HepG2 (cell line): ENCODE results near the gene RASSF6. TPM values are rescaled to one million over a fixed set of nuclear protein-coding genes. Genes with fewer than 3 reads are reported as not detected.

ENCODE experiments used
- ATAC-seq: fragments of 200-7000 bp; cut with Tn5 transposase; 3 replicates; pipeline ENCODE4 v1.9.1; 2020; ENCODE audit warnings: mild to moderate bottlenecking, moderate library complexity
- BruUV-seq: library from RNA; stranded (reverse); fragments of 400-500 nt; replicated peaks from 2 replicates; lab custom pipeline; 2021; lab: Mats Ljungman, UMichigan
- CTCF ChIA-PET: fragments of 300-600 bp; formaldehyde crosslinking; extraction: SDS; loops from one replicate; lab custom pipeline; 2021; ENCODE audit warnings: low total read pairs, inconsistent platforms, low intra/inter-chr PET ratio; lab: Yijun Ruan, JAX
- POLR2A ChIA-PET: fragments of 350-600 bp; sonication (Branson Sonifier 250); formaldehyde crosslinking; loops from one replicate; lab custom pipeline; 2020; ENCODE audit warnings: antibody characterized with exemption, inconsistent platforms; lab: Yijun Ruan, JAX
- DNase-seq: peaks from one replicate; pipeline ENCODE4 v3.0.0-alpha.2; 2015; ENCODE audit warnings: low spot score
- FAIRE-seq: peaks from 3 replicates; lab custom pipeline; 2011; peaks lifted over from hg19 to GRCh38; lab: Jason Lieb, UNC
- H2AFZ ChIP-seq: one replicate; pipeline ENCODE4 v1.6.1; 2011; ENCODE audit warnings: low read length, inconsistent platforms
- H3K27ac ChIP-seq: fragments of 300-600 bp; 3 replicates; pipeline ENCODE4 v1.8.0; 2011; ENCODE audit warnings: mixed run types, mild to moderate bottlenecking, mixed read lengths, low read length, inconsistent platforms; ENCODE audit not compliant: insufficient read depth; ENCODE audit errors: extremely low read length
- H3K27me3 ChIP-seq, 2 experiments: fragments of 200-600 bp in 1 of 2; 2 replicates in 1 of 2; 3 replicates in 1 of 2; pipeline versions ENCODE4 v1.6.0 to v1.8.0; 2011; ENCODE audit warnings: low read length in 2 of 2, mild to moderate bottlenecking in 2 of 2, moderate library complexity in 2 of 2, inconsistent platforms in 1 of 2; ENCODE audit not compliant: insufficient read depth in 2 of 2, control insufficient read depth in 1 of 2
- H3K36me3 ChIP-seq, 2 experiments: fragments of 200-600 bp in 1 of 2; replicated peaks in 1 of 2; 2 replicates in 1 of 2; 3 replicates in 1 of 2; pipeline versions ENCODE4 v1.5.1 to v1.8.0; 2011; ENCODE audit warnings: low read length in 2 of 2, inconsistent platforms in 1 of 2; ENCODE audit not compliant: insufficient read depth in 2 of 2, control insufficient read depth in 1 of 2
- H3K4me1 ChIP-seq: 2 replicates; pipeline ENCODE4 v1.5.1; 2012; ENCODE audit warnings: low read length, inconsistent platforms; ENCODE audit not compliant: insufficient read depth
- H3K4me2 ChIP-seq: 2 replicates; pipeline ENCODE4 v1.6.0; 2011; ENCODE audit warnings: low read depth, low read length, inconsistent platforms
- H3K4me3 ChIP-seq, 3 experiments: fragments of 200-600 bp in 1 of 3; sonication (generic), shearing (Covaris generic) in 1 of 3; replicated peaks in 1 of 3; 2 replicates each; pipeline ENCODE4 v1.5.1; 2011 to 2016; ENCODE audit warnings: low read length in 3 of 3, inconsistent platforms in 2 of 3, low read depth in 2 of 3, mild to moderate bottlenecking in 2 of 3, control low read depth in 1 of 3, mixed read lengths in 1 of 3; ENCODE audit not compliant: insufficient read depth in 1 of 3
- H3K79me2 ChIP-seq: one replicate; pipeline ENCODE4 v1.6.1; 2011; ENCODE audit warnings: low read length, inconsistent platforms; ENCODE audit not compliant: insufficient read depth
- H3K9ac ChIP-seq: 2 replicates; pipeline ENCODE4 v1.6.0; 2011; ENCODE audit warnings: mild to moderate bottlenecking, low read depth, low read length, inconsistent platforms; ENCODE audit not compliant: insufficient read depth
- H3K9me3 ChIP-seq: 2 replicates; pipeline ENCODE4 v1.5.1; 2012; ENCODE audit warnings: mild to moderate bottlenecking, low read length
- H4K20me1 ChIP-seq: 2 replicates; pipeline ENCODE4 v1.6.0; 2011; ENCODE audit warnings: inconsistent platforms, mild to moderate bottlenecking, low read length, moderate library complexity; ENCODE audit not compliant: insufficient read depth
- CTCF ChIP-seq: sonication (generic); formaldehyde crosslinking; IDR thresholded peaks from 2 replicates; pipeline ENCODE4 v1.5.0; 2020; ENCODE audit warnings: mild to moderate bottlenecking, missing genetic modification reagents, moderate library complexity
- EP300 ChIP-seq, 3 experiments: sonication (generic) in 1 of 3; formaldehyde crosslinking in 1 of 3; IDR thresholded peaks; 2 replicates each; pipeline versions ENCODE4 v1.5.1 to v1.6.1; 2011 to 2020; ENCODE audit warnings: low read depth in 2 of 3, low read length in 2 of 3, borderline replicate concordance in 1 of 3, improper control_type of control experiment in 1 of 3, mild to moderate bottlenecking in 1 of 3, missing genetic modification reagents in 1 of 3, moderate library complexity in 1 of 3
- MAFK ChIP-seq, 2 experiments: IDR thresholded peaks in 1 of 2; conservative IDR thresholded peaks in 1 of 2; 2 replicates each; pipeline ENCODE4 v1.6.1; 2011; ENCODE audit warnings: improper control_type of control experiment in 2 of 2, low read length in 2 of 2
- SMC3 ChIP-seq: IDR thresholded peaks from 2 replicates; pipeline ENCODE4 v1.6.1; 2011; ENCODE audit warnings: low read length, improper control_type of control experiment
- TEAD3 ChIP-seq: optimal IDR thresholded peaks from 2 replicates; pipeline ENCODE3; 2016; ENCODE audit warnings: borderline replicate concordance
- ZMYM3 ChIP-seq: sonication (generic); formaldehyde crosslinking; IDR thresholded peaks from 2 replicates; pipeline ENCODE4 v1.5.1; 2020; ENCODE audit warnings: mild to moderate bottlenecking, missing genetic modification reagents
- ZNF740 ChIP-seq: sonication (generic); formaldehyde crosslinking; IDR thresholded peaks from 2 replicates; pipeline ENCODE4 v1.4.0; 2020; ENCODE audit warnings: missing genetic modification reagents
- WGBS: methylation state at CpG from one replicate; pipeline ENCODE4 v1.1.6; 2017; ENCODE audit warnings: low lambda C conversion rate; 5-methylcytosine and 5-hydroxymethylcytosine counted together
- in situ Hi-C: cut with HindIII; loops from 2 replicates; pipeline ENCODE4 v1.10.0; 2017; ENCODE audit warnings: low pct_unique_long_range_greater_than_20kb; ENCODE audit not compliant: extremely low pct_ligation_motif_present
- intact Hi-C: fragments of 100-400 bp; cut with micrococcal nuclease; formaldehyde crosslinking; loops from one replicate; pipeline ENCODE4 v1.10.0; 2022; ENCODE audit not compliant: unreplicated experiment
- polyA plus RNA-seq, 8 experiments: library from polyadenylated mRNA; depleted of rRNA in 3 of 8; stranded (reverse) in 7 of 8; unstranded in 1 of 8; fragments of >200 nt; fragmentation: Illumina TruSeq in 4 of 8; extraction: Trizol in 4 of 8; gene quantifications; 2 replicates each; pipeline versions ENCODE4 v1.2.1 to v1.2.3, GENCODE V29; 2011 to 2016; ENCODE audit warnings: low read depth in 4 of 8, missing spikeins in 1 of 8, mixed read lengths in 1 of 8; ENCODE audit not compliant: insufficient read depth in 1 of 8
- total RNA-seq, 5 experiments: library from RNA; depleted of rRNA; stranded (reverse); fragments of >200 nt; fragmentation: Illumina TruSeq; extraction: Trizol; gene quantifications; 2 replicates each; pipeline ENCODE4 v1.2.3, GENCODE V29; 2016; ENCODE audit warnings: low read depth in 1 of 5

RASSF6 gene
- total and polyA plus RNA-seq, 2 of the 13 experiments (the other 11 are each of a cell fraction or from before 2014, with no cell fraction given): 0.03 to 0.11 TPM

DNA sequence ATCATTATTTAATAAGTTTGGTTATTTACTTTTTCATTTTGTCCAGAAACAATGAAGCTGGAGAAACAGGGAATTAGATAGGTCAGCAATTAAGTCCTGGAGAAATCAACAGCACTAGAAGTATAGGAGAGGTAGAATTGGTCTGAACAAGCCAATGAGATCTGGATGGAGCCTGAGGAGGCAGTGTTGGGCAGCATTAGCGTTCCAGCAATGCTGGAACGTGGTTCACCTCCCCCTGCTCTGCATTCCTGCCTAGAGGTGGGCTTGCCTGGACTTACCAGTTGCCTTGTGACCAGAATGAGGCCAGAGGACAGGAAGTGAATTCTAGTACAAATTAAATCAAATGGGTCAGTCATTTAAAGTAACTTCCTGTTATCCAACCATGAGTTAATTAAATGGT is 4.6 kb downstream of the RASSF6 start:
- DNase-seq (peak; percentile 41), ATAC-seq (peak; percentile 89), FAIRE-seq (peak; percentile 56)
- POLR2A ChIA-PET: no interaction called here
- no peak overlapping the region for H3K27ac ChIP-seq
- peaks cover 24% of the 10 kb centered on the region for H3K4me1 ChIP-seq
- no TSS peak for BruUV-seq
- intact Hi-C loops: loop anchor here (2.0 kb wide), 1 partner anchor 23 kb away; no protein-coding TSS in a partner anchor
- WGBS: 8% methylated on average over 2 of the region's 2 CpGs
- no peaks in the 10 kb centered on the region for H3K79me2 ChIP-seq
- in situ Hi-C loops: no loop called here
- no peaks in the 10 kb centered on the region for H4K20me1 ChIP-seq
- H3K9ac ChIP-seq: no peak overlapping the region
- no peak overlapping the region for H2AFZ ChIP-seq
- H3K9me3 ChIP-seq: no peaks in the 10 kb centered on the region
- H3K36me3 ChIP-seq: no peaks in the 10 kb centered on the region
- H3K4me2 ChIP-seq: no peak overlapping the region
- peak; percentile 87 for TF ChIP-seq TEAD3 (CRISPR knock-in tag)
- TF ChIP-seq ZMYM3 (CRISPR knock-in tag): no peak
- no peak for TF ChIP-seq ZNF740
- TF ChIP-seq SMC3: no peak
- peak; percentile 38 to 48; a peak in 3 of 4 replicates for TF ChIP-seq MAFK (conservative IDR thresholded peaks at IDR 0.05 in 1 of 2, IDR thresholded peaks at IDR 0.05 in 1 of 2; ENCODE audit: low read length in 2 of 2)
- TF ChIP-seq EP300 (IDR thresholded peaks at IDR 0.05; ENCODE audit: low read depth in 2 of 2, low read length in 2 of 2): peak in 1 of 2 experiments; percentile 18; a peak in 1 of 4 replicates
- TF ChIP-seq EP300 (CRISPR knock-in tag; IDR thresholded peaks at IDR 0.05; ENCODE audit: borderline replicate concordance): no peak
- TF ChIP-seq CTCF (CRISPR knock-in tag): 0 out of 2 replicates have a peak, but pooled peaks have one; percentile 16
- TF ChIP-seq, all 625 proteins: peak for 4
- Histone ChIP-seq H3K27me3 (no peaks in the 10 kb centered on the region; a peak in 1 of 5 replicates), H3K4me3 (no peak overlapping the region)
- CTCF ChIA-PET: no interaction called here
